Mucosa of rectum (tissue), 2 donors: ENCODE measurements around the gene CENPP.

Source experiments
- H3K27ac ChIP-seq, 2 donors: one replicate each; pipeline ENCODE4 v1.7.0; 2013; ENCODE audit warnings: inconsistent platforms in 2 of 2, low read depth in 2 of 2, low read length in 2 of 2
- H3K27me3 ChIP-seq, 2 donors: one replicate each; pipeline ENCODE4 v1.7.0; 2013; ENCODE audit warnings: low read length in 2 of 2; ENCODE audit not compliant: control insufficient read depth in 2 of 2, insufficient read depth in 2 of 2
- H3K36me3 ChIP-seq, 2 donors: one replicate each; pipeline ENCODE4 v1.7.0; 2013; ENCODE audit warnings: low read length in 2 of 2; ENCODE audit not compliant: control insufficient read depth in 2 of 2, insufficient read depth in 2 of 2
- H3K4me1 ChIP-seq, 2 donors: one replicate each; pipeline ENCODE4 v1.7.0; 2013; ENCODE audit warnings: low read length in 2 of 2, mild to moderate bottlenecking in 1 of 2; ENCODE audit not compliant: control insufficient read depth in 2 of 2, insufficient read depth in 2 of 2
- H3K4me3 ChIP-seq, 2 donors: one replicate each; pipeline ENCODE4 v1.7.0; 2013; ENCODE audit warnings: low read length in 2 of 2
- H3K9ac ChIP-seq, 2 donors: one replicate each; pipeline ENCODE4 v1.7.0; 2013; ENCODE audit warnings: low read length in 2 of 2, low read depth in 1 of 2, mild to moderate bottlenecking in 1 of 2
- H3K9me3 ChIP-seq, 2 donors: one replicate each; pipeline ENCODE4 v1.7.0; 2013; ENCODE audit warnings: low read length in 2 of 2; ENCODE audit not compliant: control insufficient read depth in 2 of 2
- donor health status: healthy.
- donor health status: Normal muscosa, but diverticular disease.

The CENPP gene

GRCh38 chr9:92656537-92656925 is 330.8 kb downstream of the CENPP start:
- Histone ChIP-seq H3K36me3 (peaks cover 19 to 23% of the 10 kb centered on the region in 2 donors), H3K4me1 (peaks cover 3 to 7% of the 10 kb centered on the region in 2 donors), H3K27me3 (no peaks in the 10 kb centered on the region), H3K27ac (no peak overlapping the region), H3K4me3 (no peak overlapping the region), H3K9me3 (no peaks in the 10 kb centered on the region), H3K9ac (no peak overlapping the region)

GRCh38 chr9:92657296-92658094 is 331.7 kb downstream of the CENPP start:
- peaks cover 16 to 23% of the 10 kb centered on the region in 2 donors for H3K36me3 ChIP-seq
- peaks cover 3 to 7% of the 10 kb centered on the region in 2 donors for H3K4me1 ChIP-seq
- no peaks in the 10 kb centered on the region for H3K9me3 ChIP-seq
- H3K27ac ChIP-seq, result no peak overlapping the region
- H3K27me3 ChIP-seq, result no peaks in the 10 kb centered on the region
- no peak overlapping the region for H3K9ac ChIP-seq
- H3K4me3 ChIP-seq, result no peak overlapping the region

- H3K36me3 ChIP-seq, result peaks cover 16 to 18% of the 10 kb centered on the region in 2 donors
- H3K27me3 ChIP-seq, result no peaks in the 10 kb centered on the region
- no peaks in the 10 kb centered on the region for H3K9me3 ChIP-seq
- H3K9ac ChIP-seq, result no peak overlapping the region
- no peak overlapping the region for H3K4me3 ChIP-seq
- peaks cover 3 to 7% of the 10 kb centered on the region in 2 donors for H3K4me1 ChIP-seq
- H3K27ac ChIP-seq, result no peak overlapping the region
Observed at GRCh38 chr9:92658176-92658575, 332.4 kb downstream of the CENPP start.

GRCh38 chr9:92658611-92659010 is 332.9 kb downstream of the CENPP start:
- Histone ChIP-seq H3K9me3 (no peaks in the 10 kb centered on the region), H3K4me1 (peaks cover 3 to 7% of the 10 kb centered on the region in 2 donors), H3K9ac (no peak overlapping the region), H3K27ac (no peak overlapping the region), H3K4me3 (no peak overlapping the region), H3K27me3 (no peaks in the 10 kb centered on the region), H3K36me3 (peaks cover 16 to 17% of the 10 kb centered on the region in 2 donors)

- Histone ChIP-seq H3K4me3 (no peak overlapping the region), H3K27ac (no peak overlapping the region), H3K9me3 (no peaks in the 10 kb centered on the region), H3K27me3 (no peaks in the 10 kb centered on the region), H3K4me1 (peaks cover 3 to 7% of the 10 kb centered on the region in 2 donors), H3K9ac (no peak overlapping the region), H3K36me3 (peaks cover 14 to 19% of the 10 kb centered on the region in 2 donors)
Observed at GRCh38 chr9:92659601-92660000, 333.8 kb downstream of the CENPP start.

GRCh38 chr9:92660266-92660665 is 334.5 kb downstream of the CENPP start:
- H3K9ac ChIP-seq, result no peak overlapping the region
- H3K27me3 ChIP-seq, result no peaks in the 10 kb centered on the region
- no peak overlapping the region for H3K27ac ChIP-seq
- H3K4me1 ChIP-seq, result peaks cover 0 to 2% of the 10 kb centered on the region in 2 donors
- H3K9me3 ChIP-seq, result no peaks in the 10 kb centered on the region
- no peak overlapping the region for H3K4me3 ChIP-seq
- H3K36me3 ChIP-seq, result peaks cover 11 to 17% of the 10 kb centered on the region in 2 donors

GRCh38 chr9:92661127-92661526 is 335.4 kb downstream of the CENPP start:
- no peak overlapping the region for H3K27ac ChIP-seq
- H3K4me1 ChIP-seq, result no peaks in the 10 kb centered on the region
- no peaks in the 10 kb centered on the region for H3K9me3 ChIP-seq
- H3K4me3 ChIP-seq, result no peak overlapping the region
- no peak overlapping the region for H3K9ac ChIP-seq
- H3K36me3 ChIP-seq, result peaks cover 7 to 14% of the 10 kb centered on the region in 2 donors
- no peaks in the 10 kb centered on the region for H3K27me3 ChIP-seq

GRCh38 chr9:92661743-92662142 is 336.0 kb downstream of the CENPP start:
- H3K36me3 ChIP-seq, result peaks cover 5 to 13% of the 10 kb centered on the region in 2 donors
- H3K27me3 ChIP-seq, result no peaks in the 10 kb centered on the region
- no peak overlapping the region for H3K4me3 ChIP-seq
- H3K9ac ChIP-seq, result no peak overlapping the region
- H3K27ac ChIP-seq, result no peak overlapping the region
- no peaks in the 10 kb centered on the region for H3K9me3 ChIP-seq
- H3K4me1 ChIP-seq, result no peaks in the 10 kb centered on the region

GRCh38 chr9:92663126-92663525 is 337.4 kb downstream of the CENPP start:
- peaks cover 4 to 12% of the 10 kb centered on the region in 2 donors for H3K36me3 ChIP-seq
- H3K27ac ChIP-seq, result no peak overlapping the region
- no peak overlapping the region for H3K4me3 ChIP-seq
- no peaks in the 10 kb centered on the region for H3K4me1 ChIP-seq
- H3K9ac ChIP-seq, result no peak overlapping the region
- no peaks in the 10 kb centered on the region for H3K9me3 ChIP-seq
- H3K27me3 ChIP-seq, result no peaks in the 10 kb centered on the region

- Histone ChIP-seq H3K9me3 (no peaks in the 10 kb centered on the region), H3K36me3 (peaks cover 0 to 9% of the 10 kb centered on the region in 2 donors), H3K9ac (no peak overlapping the region), H3K27ac (no peak overlapping the region), H3K27me3 (no peaks in the 10 kb centered on the region), H3K4me3 (no peak overlapping the region), H3K4me1 (peaks cover 4 to 5% of the 10 kb centered on the region in 2 donors)
Observed at GRCh38 chr9:92663951-92664350, 338.2 kb downstream of the CENPP start.
